Mucosa of stomach (tissue), 1 donor: ENCODE measurements around the gene ARHGEF26.

Source experiments
- H3K27me3 ChIP-seq: one replicate; pipeline ENCODE4 v1.7.0; 2013; ENCODE audit warnings: mild to moderate bottlenecking, low read length; ENCODE audit not compliant: control insufficient read depth, insufficient read depth
- H3K36me3 ChIP-seq: one replicate; pipeline ENCODE4 v1.7.0; 2013; ENCODE audit warnings: low read length; ENCODE audit not compliant: control insufficient read depth, insufficient read depth
- H3K4me1 ChIP-seq: one replicate; pipeline ENCODE4 v1.7.0; 2013; ENCODE audit warnings: mild to moderate bottlenecking, low read length; ENCODE audit not compliant: control insufficient read depth, insufficient read depth
- H3K4me3 ChIP-seq: one replicate; pipeline ENCODE4 v1.7.0; 2013; ENCODE audit warnings: low read length
- H3K9ac ChIP-seq: one replicate; pipeline ENCODE4 v1.7.0; 2013; ENCODE audit warnings: mild to moderate bottlenecking, low read length, moderate library complexity
- H3K9me3 ChIP-seq: one replicate; pipeline ENCODE4 v1.7.0; 2013; ENCODE audit warnings: mild to moderate bottlenecking, low read length, moderate library complexity; ENCODE audit not compliant: control insufficient read depth
- donor health status: Pancreatic carcinoma.

The ARHGEF26 gene

DNA sequence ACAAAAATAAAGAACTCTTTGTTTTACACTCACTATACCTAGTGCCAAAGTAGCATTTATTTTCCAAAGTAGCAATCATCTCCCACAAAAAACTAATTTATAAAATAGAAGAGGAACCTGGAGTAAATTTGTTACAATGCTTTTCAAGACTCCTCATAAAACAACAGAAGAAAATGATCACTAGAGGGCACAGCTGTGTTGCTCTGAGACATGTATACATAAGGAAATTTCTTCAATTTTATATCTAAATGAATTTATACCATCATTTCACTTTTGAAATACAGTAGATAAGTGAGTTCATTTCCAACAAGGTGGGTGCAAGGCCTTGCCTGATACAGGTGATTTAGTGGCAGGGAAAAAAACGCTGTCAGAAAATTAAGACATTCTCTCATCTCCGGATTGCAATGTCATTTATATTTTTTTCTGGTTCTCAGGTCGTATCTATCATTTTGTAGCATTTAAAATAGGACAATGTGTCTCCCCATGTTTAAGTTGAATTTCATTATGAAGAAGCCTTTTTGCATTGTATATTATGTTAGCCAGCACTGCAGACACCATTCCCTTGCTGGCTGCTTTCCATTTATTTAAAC, 25.3 kb upstream of the ARHGEF26 start:
- Histone ChIP-seq H3K36me3 (no peaks in the 10 kb centered on the region), H3K4me1 (no peaks in the 10 kb centered on the region), H3K27me3 (no peaks in the 10 kb centered on the region), H3K4me3 (no peak overlapping the region), H3K9ac (no peak overlapping the region), H3K9me3 (no peaks in the 10 kb centered on the region)

DNA sequence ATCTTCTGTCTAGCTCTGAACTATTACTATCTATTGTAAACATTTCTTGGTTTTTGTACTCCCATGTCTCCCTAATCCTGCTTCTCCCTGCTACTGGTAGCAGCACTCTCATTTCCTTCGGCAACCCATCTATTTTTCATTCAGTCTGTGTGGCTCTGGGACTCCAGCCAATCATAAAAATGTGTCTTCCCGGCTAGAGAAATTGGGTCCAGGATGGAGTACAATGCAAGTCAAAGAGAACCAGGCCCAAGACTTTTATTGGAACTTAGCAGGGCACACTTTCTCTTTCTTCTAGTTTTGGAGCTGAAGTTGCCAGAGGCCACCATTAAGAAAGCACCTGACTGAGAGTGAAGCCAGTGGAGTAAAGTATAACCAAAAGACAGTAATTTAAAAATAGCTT, 22.8 kb upstream of the ARHGEF26 start:
- Histone ChIP-seq H3K36me3 (no peaks in the 10 kb centered on the region), H3K9ac (no peak overlapping the region), H3K4me3 (no peak overlapping the region), H3K27me3 (no peaks in the 10 kb centered on the region), H3K4me1 (no peaks in the 10 kb centered on the region), H3K9me3 (no peaks in the 10 kb centered on the region)

DNA sequence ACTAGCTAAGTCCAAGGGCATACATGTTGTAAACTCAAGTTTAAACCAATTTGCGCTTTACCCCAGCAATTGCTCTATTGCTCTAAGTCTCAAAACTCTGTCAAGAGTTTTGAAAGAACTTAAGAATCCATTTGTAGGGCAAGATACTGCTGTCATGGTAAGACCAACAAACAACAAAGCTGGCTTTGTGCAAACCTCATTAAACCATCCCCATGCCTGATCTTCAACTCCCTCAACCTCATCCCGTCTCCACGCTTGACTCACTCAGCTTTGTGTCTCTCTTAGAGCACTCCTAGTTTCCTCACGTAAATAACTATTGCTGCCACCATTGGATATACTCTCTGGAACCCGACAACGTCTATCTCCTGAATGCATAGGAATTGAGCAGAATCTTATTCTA, 20.6 kb upstream of the ARHGEF26 start:
- H3K27me3 ChIP-seq: no peaks in the 10 kb centered on the region
- no peak overlapping the region for H3K9ac ChIP-seq
- H3K4me1 ChIP-seq: peaks cover 6% of the 10 kb centered on the region
- no peaks in the 10 kb centered on the region for H3K36me3 ChIP-seq
- no peaks in the 10 kb centered on the region for H3K9me3 ChIP-seq
- H3K4me3 ChIP-seq: no peak overlapping the region

DNA sequence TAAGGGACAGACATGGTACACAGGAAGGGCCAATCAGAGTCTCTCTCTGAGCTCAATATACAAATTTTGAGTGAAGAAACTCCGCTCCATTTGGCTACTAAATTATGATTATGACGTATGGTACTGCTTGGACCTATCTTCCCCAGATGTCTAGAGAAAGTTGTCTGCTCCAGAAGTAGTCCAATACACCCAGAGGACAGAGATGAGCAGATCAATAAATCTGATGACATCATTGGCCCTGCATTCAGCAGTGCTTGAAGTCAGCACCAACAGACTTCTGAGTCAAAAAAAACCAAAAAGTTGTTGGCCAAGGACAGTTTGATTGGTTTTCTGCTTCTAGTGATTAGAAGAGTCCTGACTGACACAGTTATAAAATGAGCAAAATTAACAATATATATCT, 19.9 kb upstream of the ARHGEF26 start:
- Histone ChIP-seq H3K4me3 (no peak overlapping the region), H3K4me1 (peaks cover 8% of the 10 kb centered on the region), H3K9ac (no peak overlapping the region), H3K9me3 (no peaks in the 10 kb centered on the region), H3K27me3 (no peaks in the 10 kb centered on the region), H3K36me3 (no peaks in the 10 kb centered on the region)

DNA sequence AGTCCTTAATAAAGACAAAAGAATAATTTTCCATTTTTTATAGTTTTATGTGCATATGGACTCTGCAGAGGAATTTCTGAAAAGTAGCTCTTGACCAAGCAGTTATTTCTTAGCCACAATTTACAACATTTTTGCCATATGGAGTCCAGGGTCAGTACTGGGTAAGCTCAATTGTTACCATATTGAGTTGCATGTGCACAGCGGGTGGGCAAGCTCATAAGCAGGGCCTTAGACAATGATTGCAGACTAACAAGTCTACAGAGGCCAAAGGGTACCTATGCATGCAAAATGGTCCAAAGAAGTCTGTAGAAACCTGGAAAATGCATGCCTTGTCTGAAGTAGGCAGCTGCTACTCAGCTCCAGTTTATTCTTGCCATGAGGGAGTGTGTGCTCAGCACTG, 19.0 kb upstream of the ARHGEF26 start:
- no peak overlapping the region for H3K9ac ChIP-seq
- no peaks in the 10 kb centered on the region for H3K27me3 ChIP-seq
- H3K9me3 ChIP-seq: no peaks in the 10 kb centered on the region
- H3K4me3 ChIP-seq: no peak overlapping the region
- no peaks in the 10 kb centered on the region for H3K36me3 ChIP-seq
- peaks cover 8% of the 10 kb centered on the region for H3K4me1 ChIP-seq

DNA sequence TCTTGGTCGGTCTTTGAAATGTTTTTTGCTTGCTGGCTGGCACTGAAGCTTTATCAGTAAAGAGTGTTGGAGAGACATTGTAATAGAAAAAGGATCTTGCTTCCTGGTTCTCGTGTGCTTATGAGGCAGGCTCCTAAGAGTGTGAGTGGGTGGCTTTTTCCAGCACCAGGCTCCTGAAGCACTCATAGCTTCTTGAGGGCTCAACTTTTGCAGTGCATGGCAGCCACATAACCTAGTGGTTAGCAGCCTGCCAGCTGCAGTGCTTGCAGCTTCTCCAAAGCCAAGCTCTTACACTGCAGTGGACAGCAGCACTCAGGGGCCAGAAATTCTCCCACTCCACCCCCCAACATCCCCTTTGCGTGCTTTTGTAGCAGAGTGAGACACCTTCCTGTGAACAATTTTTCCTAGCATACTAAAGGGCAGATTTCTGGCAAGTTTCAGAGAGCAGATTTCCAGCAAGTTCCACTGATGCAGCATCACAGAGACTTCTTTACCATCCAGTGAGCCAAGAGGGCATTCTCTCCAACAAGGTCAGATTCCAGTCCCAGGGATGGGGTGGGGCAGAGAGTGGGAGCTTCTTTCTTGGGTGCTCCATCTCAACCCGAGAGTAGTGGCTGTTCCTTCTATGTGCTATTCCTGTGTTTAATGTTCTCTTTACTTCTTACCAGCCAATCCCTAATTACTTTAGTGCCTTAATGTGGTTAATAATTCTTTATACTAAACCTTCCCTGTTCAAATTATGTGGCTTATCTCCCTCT, 15.8 kb upstream of the ARHGEF26 start:
- Histone ChIP-seq H3K27me3 (no peaks in the 10 kb centered on the region), H3K4me3 (no peak overlapping the region), H3K9ac (no peak overlapping the region), H3K4me1 (peaks cover 8% of the 10 kb centered on the region), H3K36me3 (no peaks in the 10 kb centered on the region), H3K9me3 (no peaks in the 10 kb centered on the region)

DNA sequence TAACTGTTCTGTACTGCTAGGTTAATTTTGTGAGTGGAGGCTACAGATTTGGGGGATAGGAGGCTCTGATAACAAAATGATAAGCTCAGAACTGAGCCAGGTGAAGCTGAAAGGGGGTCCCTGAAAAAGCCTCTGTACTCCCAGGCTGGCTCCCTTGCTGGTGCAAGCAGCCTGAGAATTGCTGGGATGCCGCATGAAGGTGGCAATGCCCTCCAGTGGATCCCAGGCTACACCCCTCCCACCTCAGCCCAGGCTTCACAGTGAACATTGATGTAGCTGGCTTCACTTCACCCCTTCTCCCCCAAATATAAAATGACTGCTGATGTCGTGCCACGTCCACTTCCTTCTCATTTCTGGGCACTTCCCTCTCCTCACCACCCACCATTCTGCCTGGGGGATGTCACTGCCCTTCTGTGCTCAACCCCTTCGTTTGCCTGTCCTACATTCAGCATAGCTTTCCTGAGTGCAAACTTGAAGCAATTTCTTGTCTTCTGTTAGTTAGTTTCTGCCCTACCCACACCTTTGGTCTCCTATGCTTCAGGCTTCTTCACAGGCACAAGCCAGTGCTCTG, 9.7 kb upstream of the ARHGEF26 start:
- H3K4me1 ChIP-seq: no peaks in the 10 kb centered on the region
- no peaks in the 10 kb centered on the region for H3K36me3 ChIP-seq
- H3K27me3 ChIP-seq: no peaks in the 10 kb centered on the region
- H3K4me3 ChIP-seq: no peak overlapping the region
- H3K9me3 ChIP-seq: no peaks in the 10 kb centered on the region
- H3K9ac ChIP-seq: no peak overlapping the region

DNA sequence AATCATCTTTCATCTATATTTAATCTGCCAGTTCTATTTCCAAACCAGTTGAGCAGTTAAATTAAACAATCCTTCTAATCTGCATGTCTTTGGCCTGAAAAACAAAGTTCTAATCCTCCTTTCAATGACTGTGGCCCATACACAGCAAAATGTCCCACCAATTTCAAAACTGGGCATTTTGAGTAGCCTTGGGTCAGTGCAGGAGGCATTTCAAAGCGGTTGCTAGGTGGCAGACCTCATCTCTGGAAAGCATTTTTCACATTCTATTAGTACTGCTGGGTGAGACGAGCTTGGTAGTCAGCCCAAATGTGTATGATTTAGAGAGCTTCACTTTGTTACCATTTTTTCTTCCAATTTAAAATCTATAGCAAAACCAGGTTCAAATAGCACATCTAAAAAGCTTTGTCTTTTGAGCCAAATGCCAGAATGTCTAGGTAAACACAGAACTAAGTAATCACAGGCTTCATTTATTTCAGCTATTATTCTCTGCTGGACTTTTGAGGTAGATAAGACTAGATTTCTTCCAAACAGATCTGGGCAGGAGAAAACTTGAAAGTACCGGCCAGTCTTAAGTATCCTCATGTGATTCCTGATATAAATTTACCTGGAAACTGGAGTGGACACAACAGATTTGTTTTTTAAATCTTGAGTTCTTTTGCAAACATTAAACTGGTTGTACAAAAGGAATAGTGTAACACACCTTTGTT, 8.9 kb upstream of the ARHGEF26 start:
- H3K4me1 ChIP-seq: no peaks in the 10 kb centered on the region

DNA sequence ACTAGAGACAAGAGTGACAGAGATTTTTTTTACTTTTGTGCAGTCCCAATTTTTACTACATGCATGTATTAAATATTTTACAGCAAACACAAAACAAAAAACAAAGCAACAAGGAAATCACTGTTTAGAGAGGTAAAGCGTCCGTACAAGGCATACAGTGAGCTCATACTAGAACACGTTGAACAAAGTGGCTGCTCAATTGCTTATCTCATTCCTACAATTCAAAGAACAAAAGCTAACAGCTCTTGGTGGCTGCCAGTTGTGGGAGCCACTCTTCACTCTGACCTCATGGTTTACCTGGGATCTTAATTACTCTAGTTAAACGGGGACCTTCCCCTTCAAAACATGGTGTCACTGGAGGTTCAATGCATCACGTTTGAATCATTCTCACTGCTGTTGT, 7.6 kb upstream of the ARHGEF26 start:
- Histone ChIP-seq H3K36me3 (no peaks in the 10 kb centered on the region), H3K9me3 (no peaks in the 10 kb centered on the region), H3K27me3 (no peaks in the 10 kb centered on the region), H3K4me1 (no peaks in the 10 kb centered on the region), H3K4me3 (no peak overlapping the region), H3K9ac (no peak overlapping the region)

More for the DNA sequence above, 8.9 kb upstream of the ARHGEF26 start:
- H3K9me3 ChIP-seq: no peaks in the 10 kb centered on the region
- no peak overlapping the region for H3K4me3 ChIP-seq
- H3K36me3 ChIP-seq: no peaks in the 10 kb centered on the region
- H3K27me3 ChIP-seq: no peaks in the 10 kb centered on the region
- no peak overlapping the region for H3K9ac ChIP-seq

DNA sequence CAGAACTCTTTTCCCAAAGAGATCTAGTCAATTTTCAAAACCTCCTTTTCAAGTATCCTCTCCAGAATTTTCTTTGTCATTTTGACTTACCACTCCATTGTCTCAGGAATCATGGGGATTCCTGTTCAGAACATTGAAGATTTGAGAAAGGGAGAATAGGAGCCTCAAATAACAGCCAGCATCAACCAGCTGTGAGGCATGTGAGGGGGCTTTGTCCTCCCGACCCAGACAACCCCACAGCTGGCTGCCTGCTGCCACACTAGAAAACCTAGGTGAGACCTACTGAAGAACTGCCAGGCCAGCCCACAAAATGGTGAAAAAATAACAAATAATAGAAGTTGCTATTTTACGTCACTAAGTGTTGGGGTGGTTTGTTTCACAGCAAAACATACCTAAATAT, 5.9 kb upstream of the ARHGEF26 start:
- Histone ChIP-seq H3K4me1 (no peaks in the 10 kb centered on the region), H3K4me3 (no peak overlapping the region), H3K9me3 (no peaks in the 10 kb centered on the region), H3K27me3 (no peaks in the 10 kb centered on the region), H3K36me3 (no peaks in the 10 kb centered on the region), H3K9ac (no peak overlapping the region)

DNA sequence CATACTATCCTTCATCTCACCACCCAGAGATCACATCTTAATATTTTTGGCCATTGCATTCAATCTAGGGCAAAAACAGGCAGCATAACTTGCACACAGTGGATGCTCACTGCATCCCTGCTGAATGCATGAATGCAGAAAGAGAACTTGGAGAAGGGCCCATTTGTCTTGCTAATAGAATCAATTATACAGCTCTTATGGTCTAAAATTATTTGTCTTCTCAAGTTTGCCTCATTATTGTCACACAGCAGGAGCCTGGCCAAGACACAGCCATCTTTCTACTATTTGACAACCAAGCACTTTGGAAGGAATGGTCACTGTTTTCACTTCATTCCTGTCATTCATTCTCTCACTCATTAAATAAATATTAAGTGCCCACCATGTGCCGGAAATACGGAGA, 1.2 kb upstream of the ARHGEF26 start:
- Histone ChIP-seq H3K4me1 (peaks cover 5% of the 10 kb centered on the region), H3K9ac (no peak overlapping the region), H3K27me3 (peaks cover 7% of the 10 kb centered on the region), H3K9me3 (no peaks in the 10 kb centered on the region), H3K36me3 (no peaks in the 10 kb centered on the region), H3K4me3 (no peak overlapping the region)
